HepG2 (cell line): ENCODE results near the gene PRKAR1A. TPM values are rescaled to one million over a fixed set of nuclear protein-coding genes. Genes with fewer than 3 reads are reported as not detected.

Experiments
- ARNT ChIP-seq: fragments of 450-650 bp; IDR thresholded peaks from 2 replicates; pipeline ENCODE4 v1.6.1; 2017
- FOXA1 ChIP-seq, 2 experiments: fragments of 450-650 bp in 1 of 2; sonication (generic) in 1 of 2; formaldehyde crosslinking in 1 of 2; IDR thresholded peaks; 2 replicates each; pipeline versions ENCODE4 v1.4.0 to v1.6.1; 2016 to 2020; ENCODE audit warnings: missing genetic modification reagents in 1 of 2
- FOXP1 ChIP-seq, 2 experiments: fragments of 450-650 bp in 1 of 2; IDR thresholded peaks; 2 replicates each; pipeline ENCODE4 v1.6.1; 2017 to 2018; ENCODE audit warnings: antibody characterized with exemption in 1 of 2
- GATA4 ChIP-seq: sonication (generic); IDR thresholded peaks from 2 replicates; pipeline ENCODE4 v1.6.1; 2016; ENCODE audit warnings: antibody characterized with exemption, low read depth, borderline replicate concordance
- GTF2F1 ChIP-seq: fragments of 150-350 bp; IDR thresholded peaks from 2 replicates; pipeline ENCODE4 v1.6.1; 2014; ENCODE audit warnings: low read length
- KMT2B ChIP-seq: IDR thresholded peaks from 2 replicates; pipeline ENCODE4 v1.6.1; 2016; ENCODE audit warnings: missing genetic modification reagents, missing compliant biosample characterization
- MATR3 ChIP-seq: sonication (generic); formaldehyde crosslinking; IDR thresholded peaks from 2 replicates; pipeline ENCODE4 v1.4.0; 2020; ENCODE audit warnings: missing genetic modification reagents
- MEIS2 ChIP-seq: sonication (generic); formaldehyde crosslinking; IDR thresholded peaks from 2 replicates; pipeline ENCODE4 v1.9.0; 2021; ENCODE audit warnings: mild to moderate bottlenecking, missing genetic modification reagents
- MXD4 ChIP-seq: IDR thresholded peaks from 2 replicates; pipeline ENCODE4 v1.6.1; 2016; ENCODE audit warnings: mild to moderate bottlenecking, missing biosample characterization, missing genetic modification reagents
- PCBP1 ChIP-seq: fragments of 200-400 bp; formaldehyde crosslinking; IDR thresholded peaks from 2 replicates; pipeline ENCODE4 v1.6.1; 2017; ENCODE audit warnings: mild to moderate bottlenecking, low read depth, low read length, borderline replicate concordance
- SALL1 ChIP-seq: sonication (generic); formaldehyde crosslinking; IDR thresholded peaks from 2 replicates; pipeline ENCODE4 v1.8.0; 2022; ENCODE audit warnings: mild to moderate bottlenecking, missing genetic modification reagents
- SMYD3 ChIP-seq: sonication (generic); formaldehyde crosslinking; IDR thresholded peaks from 2 replicates; pipeline ENCODE4 v1.8.1; 2023; ENCODE audit warnings: mild to moderate bottlenecking, missing genetic modification reagents
- SRY ChIP-seq: sonication (generic); formaldehyde crosslinking; IDR thresholded peaks from 2 replicates; pipeline ENCODE4 v1.8.0; 2022; ENCODE audit warnings: mild to moderate bottlenecking, missing genetic modification reagents
- SUZ12 ChIP-seq: fragments of 150-350 bp; IDR thresholded peaks from 2 replicates; pipeline ENCODE4 v1.6.1; 2014; ENCODE audit warnings: low read depth, low read length
- WIZ ChIP-seq: sonication (generic); formaldehyde crosslinking; IDR thresholded peaks from 2 replicates; pipeline ENCODE4 v1.5.1; 2020; ENCODE audit warnings: mild to moderate bottlenecking, missing genetic modification reagents
- ZBTB38 ChIP-seq: sonication (generic); formaldehyde crosslinking; IDR thresholded peaks from 2 replicates; pipeline ENCODE4 v1.5.1; 2020; ENCODE audit warnings: mild to moderate bottlenecking, missing genetic modification reagents
- ZBTB46 ChIP-seq: sonication (generic); formaldehyde crosslinking; IDR thresholded peaks from 2 replicates; pipeline ENCODE4 v1.4.0; 2020; ENCODE audit warnings: mild to moderate bottlenecking, missing genetic modification reagents, borderline replicate concordance
- ZFP41 ChIP-seq: sonication (generic); formaldehyde crosslinking; IDR thresholded peaks from 2 replicates; pipeline ENCODE4 v1.4.0; 2020; ENCODE audit warnings: mild to moderate bottlenecking, missing genetic modification reagents, borderline replicate concordance
- ZFP62 ChIP-seq: sonication (generic); formaldehyde crosslinking; IDR thresholded peaks from 2 replicates; pipeline ENCODE4 v1.4.0; 2020; ENCODE audit warnings: missing genetic modification reagents
- ZNF225 ChIP-seq: sonication (generic); formaldehyde crosslinking; IDR thresholded peaks from 2 replicates; pipeline ENCODE4 v1.4.0; 2020; ENCODE audit warnings: mild to moderate bottlenecking, missing genetic modification reagents
- ZNF274 ChIP-seq: sonication (generic); formaldehyde crosslinking; IDR thresholded peaks from 2 replicates; pipeline ENCODE4 v1.5.1; 2020; ENCODE audit warnings: mild to moderate bottlenecking, missing genetic modification reagents
- ZNF556 ChIP-seq: sonication (generic); formaldehyde crosslinking; IDR thresholded peaks from 2 replicates; pipeline ENCODE4 v1.4.0; 2020; ENCODE audit warnings: mild to moderate bottlenecking, missing genetic modification reagents, borderline replicate concordance
- ZNF589 ChIP-seq: sonication (generic); formaldehyde crosslinking; conservative IDR thresholded peaks from 2 replicates; pipeline ENCODE4 v1.8.0; 2022; ENCODE audit warnings: mild to moderate bottlenecking, moderate library complexity, missing genetic modification reagents
- ZNF782 ChIP-seq: sonication (generic); formaldehyde crosslinking; IDR thresholded peaks from 2 replicates; pipeline ENCODE4 v1.4.0; 2020; ENCODE audit warnings: missing genetic modification reagents, mild to moderate bottlenecking, borderline replicate concordance
- polyA plus RNA-seq, 8 experiments: library from polyadenylated mRNA; depleted of rRNA in 3 of 8; stranded (reverse) in 7 of 8; unstranded in 1 of 8; fragments of >200 nt; fragmentation: Illumina TruSeq in 4 of 8; extraction: Trizol in 4 of 8; gene quantifications; 2 replicates each; pipeline versions ENCODE4 v1.2.1 to v1.2.3, GENCODE V29; 2011 to 2016; ENCODE audit warnings: low read depth in 4 of 8, missing spikeins in 1 of 8, mixed read lengths in 1 of 8; ENCODE audit not compliant: insufficient read depth in 1 of 8
- total RNA-seq, 5 experiments: library from RNA; depleted of rRNA; stranded (reverse); fragments of >200 nt; fragmentation: Illumina TruSeq; extraction: Trizol; gene quantifications; 2 replicates each; pipeline ENCODE4 v1.2.3, GENCODE V29; 2016; ENCODE audit warnings: low read depth in 1 of 5
- TF ChIP-seq, protein P1 (sequence below): sonication (generic); formaldehyde crosslinking; IDR thresholded peaks from 2 replicates; pipeline ENCODE4 v1.8.1; 2022; ENCODE audit warnings: mild to moderate bottlenecking, missing genetic modification reagents

The PRKAR1A gene
- total and polyA plus RNA-seq, 2 of the 13 experiments (the other 11 are each of a cell fraction or from before 2014, with no cell fraction given), result 265 to 266 TPM

DNA sequence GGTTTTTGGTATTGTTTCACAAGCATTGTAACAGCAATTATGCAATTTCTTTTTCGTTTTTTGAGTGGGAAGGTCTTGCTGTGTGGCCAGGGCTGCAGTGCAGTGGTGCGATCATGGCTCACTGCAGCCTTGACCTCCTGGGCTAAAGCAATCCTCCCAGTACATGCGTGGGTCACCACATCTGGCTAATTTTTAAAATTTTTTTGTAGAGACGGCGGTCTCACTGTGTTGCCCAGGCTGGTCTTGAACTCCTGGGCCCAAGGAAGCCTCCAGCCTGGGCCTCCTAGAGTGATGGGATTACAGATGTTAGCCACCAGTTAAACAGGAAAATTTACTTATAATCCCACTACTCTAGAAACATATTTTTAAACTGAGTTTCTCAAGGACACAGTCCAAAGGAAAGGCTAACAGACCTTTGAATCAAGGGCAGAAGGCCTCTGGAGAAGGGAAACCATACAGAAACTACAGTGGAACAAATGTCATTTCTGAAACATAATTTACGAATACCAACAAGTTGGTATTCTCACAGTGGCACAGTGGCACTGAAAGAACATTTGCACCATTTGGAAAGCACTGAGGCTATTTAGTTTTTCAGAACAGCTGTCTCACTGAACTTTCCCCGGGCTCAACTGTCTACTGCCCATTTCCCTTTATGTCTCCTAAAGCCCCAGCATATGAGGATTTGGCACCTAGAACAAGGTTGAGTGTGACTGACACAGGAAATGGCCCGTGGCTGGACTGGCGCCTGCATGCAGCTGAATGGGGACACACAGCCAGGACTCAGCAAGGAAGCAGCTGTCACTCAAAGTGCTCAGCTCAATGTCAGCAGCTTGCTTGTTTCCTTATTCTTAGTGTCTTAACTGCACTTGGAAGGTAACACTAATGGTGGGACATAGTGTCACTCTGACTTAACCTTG lies 2.8 kb upstream of the PRKAR1A start (continued):
- 0 out of 2 replicates have a peak, but pooled peaks have one; percentile 15 for TF ChIP-seq SMYD3 (CRISPR knock-in tag)
- no peak for TF ChIP-seq ZNF225 (CRISPR knock-in tag)
- TF ChIP-seq ZBTB46 (CRISPR knock-in tag), result no peak
- no peak for TF ChIP-seq PCBP1
- TF ChIP-seq FOXP1 (IDR thresholded peaks at IDR 0.05), result no peak
- no peak for TF ChIP-seq FOXP1 (CRISPR knock-in tag; IDR thresholded peaks at IDR 0.05)
- TF ChIP-seq ZNF589, result no peak
- peak; percentile 39; the same call in 1 of the 2 replicates for TF ChIP-seq KMT2B (CRISPR knock-in tag)
- TF ChIP-seq, protein P1, sequence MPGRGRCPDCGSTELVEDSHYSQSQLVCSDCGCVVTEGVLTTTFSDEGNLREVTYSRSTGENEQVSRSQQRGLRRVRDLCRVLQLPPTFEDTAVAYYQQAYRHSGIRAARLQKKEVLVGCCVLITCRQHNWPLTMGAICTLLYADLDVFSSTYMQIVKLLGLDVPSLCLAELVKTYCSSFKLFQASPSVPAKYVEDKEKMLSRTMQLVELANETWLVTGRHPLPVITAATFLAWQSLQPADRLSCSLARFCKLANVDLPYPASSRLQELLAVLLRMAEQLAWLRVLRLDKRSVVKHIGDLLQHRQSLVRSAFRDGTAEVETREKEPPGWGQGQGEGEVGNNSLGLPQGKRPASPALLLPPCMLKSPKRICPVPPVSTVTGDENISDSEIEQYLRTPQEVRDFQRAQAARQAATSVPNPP (CRISPR knock-in tag), result peak; percentile 57; the same call in 1 of the 2 replicates
- TF ChIP-seq ZNF556 (CRISPR knock-in tag), result no peak; the same call in 1 of the 2 replicates
- no peak for TF ChIP-seq ARNT
- no peak for TF ChIP-seq MXD4 (CRISPR knock-in tag)
- TF ChIP-seq WIZ, result no peak
- TF ChIP-seq ZNF274 (CRISPR knock-in tag), result no peak
- TF ChIP-seq GTF2F1, result no peak
- no peak; the same call in 1 of the 2 replicates for TF ChIP-seq ZBTB38 (CRISPR knock-in tag)
- TF ChIP-seq GATA4, result no peak
- TF ChIP-seq MATR3 (CRISPR knock-in tag), result no peak
- TF ChIP-seq MEIS2, result peak; percentile 96
- TF ChIP-seq FOXA1 (IDR thresholded peaks at IDR 0.05), result no peak
- TF ChIP-seq FOXA1 (CRISPR knock-in tag; IDR thresholded peaks at IDR 0.05), result peak; percentile 23; the same call in 1 of the 2 replicates
- no peak for TF ChIP-seq ZFP41 (CRISPR knock-in tag)
- TF ChIP-seq ZNF782 (CRISPR knock-in tag), result no peak
- TF ChIP-seq SUZ12, result no peak
- TF ChIP-seq SRY (CRISPR knock-in tag), result no peak
- peak; percentile 87 for TF ChIP-seq SALL1 (CRISPR knock-in tag)
- no peak for TF ChIP-seq ZFP62 (CRISPR knock-in tag)
